Activated CD4-positive, alpha-beta T cell treated with anti-CD3 and anti-CD28 coated beads, Interleukin-10, Interleukin-2, amounts not matched to agents 100 ng/mL and 50 ng/mL, durations not matched to agents 16 hours and 8 hours (primary cell): Measurements from ENCODE around the gene SFMBT2.
A peak's percentile ranks its signal among the peaks of the same experiment; 100 is the strongest.

Experiments
- DNase-seq: peaks from one replicate; pipeline ENCODE4 v3.0.0-alpha.2; 2020

SFMBT2 gene

GRCh38 chr10:7293378-7293920, 117.4 kb downstream of the SFMBT2 start:
- no peak for DNase-seq

- DNase-seq = no peak
These were observed 119.2 kb downstream of the SFMBT2 start for GRCh38 chr10:7291487-7292270.

- peak; percentile 17 for DNase-seq
These were observed 122.7 kb downstream of the SFMBT2 start for GRCh38 chr10:7288060-7288690.

GRCh38 chr10:7287377-7287776, 123.5 kb downstream of the SFMBT2 start:
- no peak for DNase-seq

- peak; percentile 63 for DNase-seq
These were observed 125.1 kb downstream of the SFMBT2 start for GRCh38 chr10:7285522-7286322.

GRCh38 chr10:7283246-7283645, 127.6 kb downstream of the SFMBT2 start:
- no peak for DNase-seq

- DNase-seq = no peak
These were observed 128.4 kb downstream of the SFMBT2 start for GRCh38 chr10:7282457-7282856.

GRCh38 chr10:7281429-7281828, 129.4 kb downstream of the SFMBT2 start:
- DNase-seq = no peak

GRCh38 chr10:7279303-7279702, 131.5 kb downstream of the SFMBT2 start:
- DNase-seq = no peak

- DNase-seq = no peak
These were observed 133.0 kb downstream of the SFMBT2 start for GRCh38 chr10:7277867-7278266.

GRCh38 chr10:7277432-7277831, 133.4 kb downstream of the SFMBT2 start:
- DNase-seq = no peak

GRCh38 chr10:7275761-7276440, 134.9 kb downstream of the SFMBT2 start:
- DNase-seq = peak; percentile 43

GRCh38 chr10:7274293-7274692, 136.5 kb downstream of the SFMBT2 start:
- DNase-seq = no peak

GRCh38 chr10:7272008-7272407, 138.8 kb downstream of the SFMBT2 start:
- DNase-seq = peak; percentile 60

- DNase-seq = no peak
These were observed 140.8 kb downstream of the SFMBT2 start for GRCh38 chr10:7269988-7270387.

- DNase-seq = no peak
These were observed 143.7 kb downstream of the SFMBT2 start for GRCh38 chr10:7267142-7267541.

GRCh38 chr10:7265396-7266123, 145.3 kb downstream of the SFMBT2 start:
- DNase-seq = no peak

GRCh38 chr10:7264313-7264756, 146.5 kb downstream of the SFMBT2 start:
- DNase-seq = no peak

GRCh38 chr10:7263616-7264015, 147.2 kb downstream of the SFMBT2 start:
- DNase-seq = no peak

- DNase-seq = no peak
These were observed 149.5 kb downstream of the SFMBT2 start for GRCh38 chr10:7261351-7261750.

- DNase-seq = no peak
These were observed 149.9 kb downstream of the SFMBT2 start for GRCh38 chr10:7260912-7261311.

GRCh38 chr10:7260412-7260900, 150.4 kb downstream of the SFMBT2 start:
- peak; percentile 67 for DNase-seq
